ENCODE results near the gene PDK1. TPM values are rescaled to one million over a fixed set of nuclear protein-coding genes. Genes with fewer than 3 reads are reported as not detected.

Gene PDK1
- polyA plus RNA-seq, 6 donors from 2014 or later: 24.2 to 41.4 (median 32.4) TPM

DNA sequence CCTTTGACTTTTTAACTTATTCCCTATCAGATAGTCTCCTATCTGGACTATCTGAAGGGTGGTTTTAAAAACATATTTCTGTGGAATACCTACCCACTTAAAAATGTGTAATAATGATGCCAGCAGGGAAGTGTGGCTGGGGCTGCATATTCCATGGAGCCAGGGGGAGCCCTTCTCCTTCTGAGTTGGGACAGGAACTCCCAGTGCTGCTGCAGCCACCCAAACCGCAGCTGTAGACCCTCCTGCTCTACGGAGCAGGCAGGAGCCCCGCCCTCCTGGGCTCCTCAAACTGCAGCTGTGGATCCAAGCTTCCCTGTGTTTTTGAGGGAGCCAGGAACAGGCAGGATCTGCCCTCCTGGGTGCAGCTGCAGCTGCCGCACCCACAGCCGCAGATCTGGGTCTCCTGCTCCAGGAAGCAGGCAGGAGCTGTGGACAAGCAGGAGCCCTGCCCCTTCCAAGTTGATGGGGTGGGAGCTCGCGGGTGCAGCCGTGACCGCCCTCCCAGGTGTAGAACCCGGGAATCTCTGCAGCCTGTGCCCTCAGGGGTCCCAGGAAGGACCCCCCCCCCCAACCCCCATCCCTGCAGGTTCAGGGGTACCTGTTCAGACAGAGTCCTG, 57.8 kb downstream of the PDK1 start:
- H3K27me3 Mint-ChIP-seq: no peaks in the 10 kb centered on the region

DNA sequence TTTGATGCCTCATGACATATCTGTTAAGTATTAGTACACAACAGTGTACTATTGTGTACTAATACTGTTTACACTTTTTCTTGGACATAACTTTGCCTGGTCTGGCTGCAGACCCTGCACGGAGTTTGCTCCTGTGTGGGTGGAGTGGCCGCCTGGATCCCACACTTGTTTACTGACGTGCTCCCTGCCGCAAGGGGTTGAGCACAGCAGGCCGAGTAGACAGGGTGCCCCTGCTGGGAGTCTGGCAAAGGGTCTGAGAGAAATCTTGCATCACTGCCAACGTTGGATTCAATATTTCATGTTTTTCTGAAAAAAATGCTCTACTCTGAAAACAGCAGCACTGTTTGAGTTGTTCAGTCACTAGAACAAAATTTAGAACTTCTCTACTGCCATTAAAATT, 59.0 kb downstream of the PDK1 start:
- H3K27ac Mint-ChIP-seq: no peak overlapping the region
- H3K27me3 Mint-ChIP-seq: no peaks in the 10 kb centered on the region
- no peaks in the 10 kb centered on the region for H3K9me3 Mint-ChIP-seq
- peaks cover 0 to 9% of the 10 kb centered on the region in 2 donors for H3K36me3 Mint-ChIP-seq
- no peak for DNase-seq
- H3K4me1 Mint-ChIP-seq: peaks cover 0 to 3% (median 0%) of the 10 kb centered on the region in 3 donors
- H3K4me3 Mint-ChIP-seq: no peak overlapping the region
- ATAC-seq (ENCODE audit: low read depth in 2 of 2): no peak

More for the DNA sequence above, 57.8 kb downstream of the PDK1 start:
- H3K4me1 Mint-ChIP-seq: peaks cover 0 to 3% (median 0%) of the 10 kb centered on the region in 3 donors
- H3K36me3 Mint-ChIP-seq: peaks cover 0 to 9% of the 10 kb centered on the region in 2 donors
- ATAC-seq (ENCODE audit: low read depth in 2 of 2) (no peak), DNase-seq (no peak)
- H3K9me3 Mint-ChIP-seq: no peaks in the 10 kb centered on the region
- no peak overlapping the region for H3K27ac Mint-ChIP-seq
- no peak overlapping the region for H3K4me3 Mint-ChIP-seq

DNA sequence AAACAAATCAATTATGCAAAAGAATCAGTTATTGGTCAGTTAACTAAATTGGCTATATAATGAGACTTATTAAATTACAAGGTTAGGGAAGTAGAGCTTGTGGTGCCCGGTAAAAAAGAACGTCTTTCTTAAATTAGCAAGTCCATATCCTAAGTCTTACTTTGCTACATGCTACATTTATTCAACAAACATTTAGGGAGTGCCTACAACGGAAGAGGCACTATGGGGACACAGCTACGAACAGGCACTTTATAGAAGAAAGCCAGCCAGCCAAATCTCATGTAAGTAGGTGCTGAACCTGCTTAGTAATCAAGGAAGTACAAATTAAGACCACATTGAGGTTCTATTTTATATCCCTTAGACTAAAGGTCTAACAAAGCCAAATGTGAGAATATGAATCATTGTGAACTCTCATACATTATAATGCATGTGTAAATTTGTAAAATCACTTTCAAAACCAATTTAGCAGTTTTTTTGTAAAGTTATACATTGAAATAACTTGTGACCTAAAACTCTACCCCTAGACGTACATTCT, 59.9 kb downstream of the PDK1 start:
- DNase-seq (no peak), ATAC-seq (ENCODE audit: low read depth in 2 of 2) (no peak)
- no peaks in the 10 kb centered on the region for H3K27me3 Mint-ChIP-seq
- no peak overlapping the region for H3K27ac Mint-ChIP-seq
- H3K36me3 Mint-ChIP-seq: peaks cover 0 to 9% of the 10 kb centered on the region in 2 donors
- H3K4me1 Mint-ChIP-seq: peaks cover 0 to 3% (median 0%) of the 10 kb centered on the region in 3 donors
- H3K9me3 Mint-ChIP-seq: no peaks in the 10 kb centered on the region
- no peak overlapping the region for H3K4me3 Mint-ChIP-seq

DNA sequence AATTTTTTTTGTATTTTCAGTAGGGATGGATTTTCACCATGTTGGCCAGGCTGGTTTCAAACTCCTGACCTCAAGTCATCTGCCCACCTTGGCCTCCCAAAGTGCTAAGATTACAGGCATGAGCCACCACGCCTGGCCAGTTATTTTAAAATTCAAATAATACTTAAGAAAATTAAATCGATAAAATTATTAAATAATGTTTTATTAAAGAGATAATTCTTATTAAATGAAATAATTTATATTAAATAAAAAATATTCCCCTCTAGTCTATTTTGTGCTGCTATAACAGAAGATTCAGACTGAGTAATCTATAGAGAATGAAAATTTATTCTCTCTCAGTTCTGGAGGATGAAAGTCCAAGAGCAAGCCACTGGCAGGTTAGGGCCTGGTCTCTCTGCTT, 61.2 kb downstream of the PDK1 start:
- peak overlapping the region in 1 of 6 donors; percentile 18 for H3K27ac Mint-ChIP-seq
- DNase-seq (no peak), ATAC-seq (ENCODE audit: low read depth in 2 of 2) (no peak)
- H3K27me3 Mint-ChIP-seq: no peaks in the 10 kb centered on the region
- no peaks in the 10 kb centered on the region for H3K9me3 Mint-ChIP-seq
- no peak overlapping the region for H3K4me3 Mint-ChIP-seq
- peaks cover 0 to 5% of the 10 kb centered on the region in 2 donors for H3K36me3 Mint-ChIP-seq
- peaks cover 0 to 3% (median 0%) of the 10 kb centered on the region in 3 donors for H3K4me1 Mint-ChIP-seq

DNA sequence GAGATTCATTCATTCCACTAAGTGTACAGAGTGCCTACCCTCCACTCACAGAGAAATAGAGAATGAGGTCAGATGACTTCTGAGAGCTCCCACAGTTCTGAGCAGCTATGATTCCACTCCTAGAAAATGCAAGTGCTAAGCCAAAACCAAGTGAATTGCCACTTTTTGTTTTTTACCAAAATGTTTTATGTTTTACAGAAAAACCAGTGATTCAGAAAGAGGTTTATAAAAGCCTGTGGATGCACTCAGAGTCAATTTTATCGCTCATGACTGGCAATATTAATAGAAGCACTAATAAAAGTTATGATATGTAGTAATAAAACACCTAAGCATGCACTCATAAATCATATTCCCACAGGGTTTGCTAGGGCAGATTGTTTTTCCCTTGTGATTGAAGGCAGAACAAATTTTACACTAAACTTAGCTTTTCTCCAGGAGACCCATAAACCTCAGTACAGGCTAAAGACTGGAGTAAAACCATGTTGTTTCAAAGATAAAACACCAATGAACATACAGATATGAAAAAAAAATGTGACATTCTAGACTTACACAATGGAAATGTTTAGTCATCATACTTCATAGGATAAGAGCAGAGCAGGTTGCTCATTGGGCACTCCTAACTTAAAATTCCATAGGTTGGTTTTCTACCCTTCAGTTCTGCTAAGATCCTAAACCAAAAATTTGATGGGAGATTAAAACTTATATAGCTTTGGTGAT, 67.5 kb downstream of the PDK1 start:
- no peak overlapping the region for H3K27ac Mint-ChIP-seq
- no peak for DNase-seq
- no peaks in the 10 kb centered on the region for H3K4me1 Mint-ChIP-seq
- H3K36me3 Mint-ChIP-seq: peaks cover 20 to 32% of the 10 kb centered on the region in 2 donors
- no peaks in the 10 kb centered on the region for H3K27me3 Mint-ChIP-seq
- no peaks in the 10 kb centered on the region for H3K9me3 Mint-ChIP-seq
- no peak for ATAC-seq (ENCODE audit: low read depth in 2 of 2)
- H3K4me3 Mint-ChIP-seq: no peak overlapping the region

DNA sequence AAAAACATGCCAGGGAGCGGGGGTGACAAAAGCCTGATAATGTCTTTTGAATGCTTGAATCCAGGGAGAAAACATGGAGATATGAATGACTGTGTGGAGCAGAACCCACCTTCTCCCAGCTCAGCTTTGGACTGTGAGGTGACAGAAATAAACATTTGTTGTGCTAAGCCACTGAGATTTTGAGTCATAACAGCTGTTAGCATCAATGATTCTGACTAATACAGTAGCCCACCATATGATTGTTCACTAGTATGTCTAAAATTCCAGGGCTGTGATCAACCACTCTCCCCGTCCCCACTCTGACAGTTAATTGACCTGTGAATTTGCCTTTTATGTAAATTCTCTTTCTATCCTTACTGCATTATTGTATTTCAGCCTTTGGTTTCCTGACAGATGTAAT, 69.1 kb downstream of the PDK1 start:
- ATAC-seq (ENCODE audit: low read depth in 2 of 2) (no peak), DNase-seq (no peak)
- no peaks in the 10 kb centered on the region for H3K9me3 Mint-ChIP-seq
- no peaks in the 10 kb centered on the region for H3K4me1 Mint-ChIP-seq
- no peaks in the 10 kb centered on the region for H3K27me3 Mint-ChIP-seq
- no peak overlapping the region for H3K4me3 Mint-ChIP-seq
- no peak overlapping the region for H3K27ac Mint-ChIP-seq
- H3K36me3 Mint-ChIP-seq: peaks cover 34 to 41% of the 10 kb centered on the region in 2 donors

DNA sequence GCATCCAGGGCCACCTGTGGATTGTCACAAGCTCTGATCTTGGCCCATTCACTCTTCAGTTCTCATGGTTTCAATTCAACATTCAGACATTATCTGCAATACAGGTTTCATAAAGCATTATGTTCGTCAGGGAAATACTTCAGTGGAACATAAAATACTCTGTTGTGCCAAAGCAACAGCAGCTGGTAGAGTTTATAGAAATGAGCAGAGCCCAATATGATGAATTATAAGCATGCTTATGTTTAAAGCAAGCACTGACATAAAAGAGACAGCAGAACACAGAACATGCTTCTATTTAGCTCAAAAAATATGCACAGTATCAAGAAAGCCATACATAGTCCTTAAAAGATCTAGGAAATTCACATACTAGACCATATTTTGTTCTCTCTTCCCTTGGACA, 71.3 kb downstream of the PDK1 start:
- Mint-ChIP-seq H3K4me1 (no peaks in the 10 kb centered on the region), H3K27ac (no peak overlapping the region), H3K36me3 (peaks cover 34 to 56% of the 10 kb centered on the region in 2 donors), H3K4me3 (peak overlapping the region in 1 of 8 donors; percentile 48), H3K27me3 (no peaks in the 10 kb centered on the region), H3K9me3 (no peaks in the 10 kb centered on the region)
- DNase-seq (no peak), ATAC-seq (ENCODE audit: low read depth in 2 of 2) (no peak)

DNA sequence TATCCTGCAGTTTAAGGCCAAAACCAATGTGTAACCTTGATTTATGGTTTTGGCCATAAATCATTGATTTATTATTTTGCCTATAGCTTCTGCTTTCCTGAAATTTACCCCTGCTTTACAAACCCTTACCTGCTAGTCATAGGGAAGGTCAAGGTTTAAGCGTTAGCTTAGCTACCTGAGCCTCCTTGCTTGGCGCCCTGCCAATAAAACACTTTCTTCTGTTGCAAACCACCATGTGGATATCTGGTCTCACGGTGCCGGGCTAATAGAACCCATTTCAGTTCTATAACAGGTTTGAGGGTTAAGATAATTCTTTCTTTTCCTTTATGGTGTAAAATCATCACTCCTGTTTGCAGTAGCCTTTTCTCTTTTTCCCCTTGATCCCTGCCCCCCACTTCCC, 72.2 kb downstream of the PDK1 start:
- peaks cover 0 to 2% (median 0%) of the 10 kb centered on the region in 7 donors for H3K9me3 Mint-ChIP-seq
- no peak overlapping the region for H3K27ac Mint-ChIP-seq
- ATAC-seq (ENCODE audit: low read depth in 2 of 2) (no peak), DNase-seq (no peak)
- H3K36me3 Mint-ChIP-seq: peaks cover 34 to 55% of the 10 kb centered on the region in 2 donors
- H3K4me3 Mint-ChIP-seq: no peak overlapping the region
- no peaks in the 10 kb centered on the region for H3K4me1 Mint-ChIP-seq
- H3K27me3 Mint-ChIP-seq: no peaks in the 10 kb centered on the region

DNA sequence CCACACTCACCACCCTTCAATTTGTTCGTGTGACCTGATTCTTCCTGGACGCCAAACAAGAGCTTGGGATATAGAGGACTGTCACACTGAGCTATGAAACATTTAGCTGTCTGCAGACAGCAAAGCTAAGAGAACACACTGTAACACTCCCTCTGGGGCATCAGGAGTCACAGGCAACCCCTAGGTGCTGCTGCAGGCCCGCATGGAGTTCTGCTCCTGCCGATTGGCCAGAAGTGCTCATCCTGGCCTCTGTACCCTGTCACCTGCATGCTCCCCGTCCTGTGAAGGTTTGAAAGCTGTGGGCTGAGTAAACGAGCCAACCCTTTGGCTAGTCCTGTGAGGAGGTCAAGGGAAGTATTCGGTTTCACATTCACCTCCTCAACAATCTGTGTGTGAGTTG, 73.7 kb downstream of the PDK1 start:
- peaks cover 24 to 49% of the 10 kb centered on the region in 2 donors for H3K36me3 Mint-ChIP-seq
- peak overlapping the region in 1 of 6 donors; percentile 52 for H3K27ac Mint-ChIP-seq
- ATAC-seq (ENCODE audit: low read depth in 2 of 2): no peak
- H3K9me3 Mint-ChIP-seq: peaks cover 0 to 2% (median 0%) of the 10 kb centered on the region in 7 donors
- H3K4me3 Mint-ChIP-seq: no peak overlapping the region
- no peak for DNase-seq
- no peaks in the 10 kb centered on the region for H3K4me1 Mint-ChIP-seq
- H3K27me3 Mint-ChIP-seq: no peaks in the 10 kb centered on the region

DNA sequence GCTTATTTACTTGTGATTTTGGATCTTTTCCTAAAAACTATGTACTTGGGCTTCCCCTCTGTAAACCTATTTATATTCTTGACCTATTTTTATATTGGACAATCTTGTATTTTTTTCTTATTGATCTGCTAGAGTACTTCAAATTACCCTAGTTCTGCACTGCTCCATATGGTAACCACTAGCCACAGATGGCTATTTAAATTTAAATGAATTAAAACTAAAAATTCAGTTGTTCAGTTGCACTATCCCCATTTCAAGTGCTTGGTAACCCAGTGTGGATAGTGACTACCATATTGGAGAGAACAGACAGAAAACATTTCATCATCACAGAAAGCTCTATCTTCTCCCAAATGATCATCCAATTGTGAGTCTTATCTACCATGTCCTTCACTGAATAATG, 74.3 kb downstream of the PDK1 start:
- ATAC-seq (ENCODE audit: low read depth in 2 of 2): no peak
- Mint-ChIP-seq H3K27ac (no peak overlapping the region), H3K4me1 (no peaks in the 10 kb centered on the region), H3K9me3 (peaks cover 0 to 2% (median 0%) of the 10 kb centered on the region in 7 donors), H3K27me3 (no peaks in the 10 kb centered on the region), H3K4me3 (no peak overlapping the region), H3K36me3 (peaks cover 20 to 47% of the 10 kb centered on the region in 2 donors)
- DNase-seq: no peak

DNA sequence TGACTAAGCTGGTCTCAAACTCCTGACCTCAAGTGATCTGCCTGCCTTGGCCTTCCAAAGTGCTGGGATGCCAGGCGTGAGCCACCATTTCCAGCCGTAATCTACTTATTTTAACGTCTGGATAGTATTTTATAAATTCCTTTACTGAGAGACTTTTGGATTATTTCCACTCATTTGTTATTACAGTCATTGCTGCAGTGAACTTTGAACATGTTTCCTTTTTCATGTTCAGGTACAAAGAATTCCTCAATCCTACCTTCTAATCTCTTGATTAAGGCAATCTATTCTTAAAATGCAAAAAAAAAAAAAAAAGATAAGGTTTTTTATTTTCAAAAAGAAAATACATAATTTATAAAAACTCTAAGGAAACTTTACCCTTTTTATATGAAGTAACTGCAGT, 78.6 kb downstream of the PDK1 start:
- no peak for DNase-seq
- peaks cover 3 to 20% of the 10 kb centered on the region in 2 donors for H3K36me3 Mint-ChIP-seq
- no peak for ATAC-seq (ENCODE audit: low read depth in 2 of 2)
- H3K27me3 Mint-ChIP-seq: peaks cover 0 to 8% (median 0%) of the 10 kb centered on the region in 3 donors
- no peak overlapping the region for H3K4me3 Mint-ChIP-seq
- H3K4me1 Mint-ChIP-seq: no peaks in the 10 kb centered on the region
- peaks cover 0 to 3% (median 0%) of the 10 kb centered on the region in 7 donors for H3K9me3 Mint-ChIP-seq
- H3K27ac Mint-ChIP-seq: no peak overlapping the region

DNA sequence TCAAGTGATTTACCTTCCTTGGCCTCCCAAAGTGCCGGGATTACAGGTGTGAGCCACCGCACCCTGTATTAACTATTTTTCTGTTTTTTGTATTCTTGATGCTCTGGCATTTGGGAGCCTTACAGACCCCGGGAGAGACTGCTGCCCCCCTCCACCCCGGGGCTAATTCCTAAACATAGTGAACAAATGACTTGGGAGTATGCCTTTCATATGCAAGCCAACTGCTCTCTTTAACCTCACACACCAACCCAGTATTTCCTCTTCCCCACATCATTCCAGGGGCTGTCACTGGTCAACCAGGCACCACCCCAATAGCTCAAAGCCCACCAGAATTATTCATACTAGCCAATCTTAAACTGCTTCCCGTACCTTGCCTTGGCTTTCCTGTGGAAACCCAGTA, 79.7 kb downstream of the PDK1 start:
- Mint-ChIP-seq H3K9me3 (peaks cover 0 to 3% (median 0%) of the 10 kb centered on the region in 7 donors), H3K27me3 (peaks cover 0 to 8% (median 0%) of the 10 kb centered on the region in 3 donors), H3K36me3 (peaks cover 0 to 9% of the 10 kb centered on the region in 2 donors), H3K4me1 (peaks cover 0 to 3% (median 2%) of the 10 kb centered on the region in 3 donors), H3K4me3 (no peak overlapping the region), H3K27ac (no peak overlapping the region)
- ATAC-seq (ENCODE audit: low read depth in 2 of 2) (no peak), DNase-seq (no peak)

DNA sequence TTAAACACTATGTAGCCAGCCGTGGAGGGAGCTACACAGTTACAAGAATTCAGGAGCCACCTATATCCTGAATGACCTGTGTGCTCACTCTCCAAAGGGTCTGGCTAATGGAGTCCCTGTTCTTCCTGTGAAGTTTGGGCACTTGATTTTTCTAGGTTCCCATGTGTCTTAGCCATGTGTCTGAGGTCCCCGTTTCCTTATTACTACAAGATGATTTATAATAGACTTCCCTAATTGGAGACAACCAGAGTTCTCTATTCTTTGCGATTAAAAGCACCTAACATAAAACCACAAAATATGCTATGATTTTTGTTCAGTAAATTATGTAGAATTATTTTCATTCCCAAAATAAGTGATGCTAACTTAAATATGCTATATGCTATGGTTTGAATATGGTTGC, 83.4 kb downstream of the PDK1 start:
- no peak for ATAC-seq (ENCODE audit: low read depth in 2 of 2)

DNA sequence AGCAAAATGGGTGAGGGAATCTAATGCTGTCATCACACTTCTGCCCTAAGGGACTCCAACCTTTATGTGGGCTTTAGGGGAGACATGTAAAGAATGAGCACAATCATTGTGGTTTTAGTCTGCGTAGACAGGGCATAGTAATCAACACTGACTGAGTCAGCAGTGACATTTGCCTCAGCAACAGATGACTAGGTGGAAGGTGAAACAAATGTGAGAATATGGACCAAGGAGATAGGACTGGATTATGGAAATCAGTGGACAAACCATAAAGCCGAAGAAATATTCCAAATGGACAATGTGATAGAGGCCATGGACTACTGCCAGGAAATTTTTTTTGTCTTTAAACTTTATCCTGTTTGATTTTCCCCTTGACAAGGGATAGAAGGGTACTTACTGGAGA, 83.9 kb downstream of the PDK1 start:
- Mint-ChIP-seq H3K27me3 (peaks cover 0 to 8% (median 0%) of the 10 kb centered on the region in 3 donors), H3K9me3 (peaks cover 0 to 2% (median 0%) of the 10 kb centered on the region in 7 donors), H3K4me1 (peaks cover 0 to 9% (median 8%) of the 10 kb centered on the region in 3 donors), H3K27ac (no peak overlapping the region), H3K4me3 (no peak overlapping the region), H3K36me3 (no peaks in the 10 kb centered on the region)
- ATAC-seq (ENCODE audit: low read depth in 2 of 2): no peak
- DNase-seq: no peak

More for the DNA sequence above, 83.4 kb downstream of the PDK1 start:
- no peak for DNase-seq
- Mint-ChIP-seq H3K4me3 (no peak overlapping the region), H3K9me3 (peaks cover 0 to 2% (median 0%) of the 10 kb centered on the region in 7 donors), H3K36me3 (no peaks in the 10 kb centered on the region), H3K27ac (no peak overlapping the region), H3K27me3 (peaks cover 0 to 8% (median 0%) of the 10 kb centered on the region in 3 donors), H3K4me1 (peaks cover 0 to 9% (median 8%) of the 10 kb centered on the region in 3 donors)

Data from naive B cell (primary cell).